ENCODE measurements around the gene PEX7. TPM values are rescaled to one million over a fixed set of nuclear protein-coding genes. Genes with fewer than 3 reads are reported as not detected.
"Not testable (repeated sequence)": the region's sequence is repeated elsewhere in the genome, so short reads cannot be mapped to it uniquely, and the experiment has no call there.

The PEX7 gene
- total and polyA plus RNA-seq, 5 donors, result 6.1 to 10.8 (median 6.9) TPM

DNA sequence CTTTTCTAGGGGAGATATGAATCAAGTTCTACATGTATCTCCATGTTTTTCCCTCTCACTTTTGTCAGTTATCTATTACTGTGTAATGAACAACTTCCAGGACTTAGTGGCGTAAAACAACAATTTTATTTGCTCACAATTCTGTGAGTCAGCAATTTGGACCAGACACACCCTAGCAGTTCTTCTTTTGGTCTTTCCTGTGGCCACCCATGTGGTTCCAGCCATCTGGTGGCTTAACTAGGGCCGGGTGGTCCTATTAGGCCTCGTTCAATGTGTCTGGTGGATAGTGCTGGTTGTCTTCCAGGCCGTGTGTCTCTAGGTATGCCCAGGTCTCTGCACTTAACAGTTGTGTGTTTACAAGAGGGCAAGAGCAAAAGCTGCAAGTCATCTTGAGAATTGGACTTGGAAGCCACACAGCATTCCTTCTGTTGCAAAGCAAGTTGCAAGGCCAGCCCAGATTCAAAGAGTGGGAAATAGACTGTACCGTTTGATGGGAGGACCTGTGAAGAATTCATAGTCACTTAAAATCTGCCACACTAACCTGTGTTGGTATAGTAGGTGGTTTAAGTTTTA lies 78.9 kb downstream of the PEX7 start:
- no peaks in the 10 kb centered on the region for H3K9me3 ChIP-seq (ENCODE audit: control insufficient read depth, low read length)
- H3K27me3 ChIP-seq (ENCODE audit: control insufficient read depth, insufficient read depth), result no peaks in the 10 kb centered on the region
- no peak for DNase-seq
- H3K4me3 ChIP-seq (ENCODE audit: low read length), result no peak overlapping the region
- ATAC-seq, result no peak
- intact Hi-C loops (cut with DNase I), result no loop called here
- no peak overlapping the region for H3K27ac ChIP-seq (ENCODE audit: low read length)
- WGBS, result 94% methylated on average over 5 of the region's 5 CpGs
- peaks cover 2% of the 10 kb centered on the region for H3K4me1 ChIP-seq (ENCODE audit: control insufficient read depth, insufficient read depth, low read length)

DNA sequence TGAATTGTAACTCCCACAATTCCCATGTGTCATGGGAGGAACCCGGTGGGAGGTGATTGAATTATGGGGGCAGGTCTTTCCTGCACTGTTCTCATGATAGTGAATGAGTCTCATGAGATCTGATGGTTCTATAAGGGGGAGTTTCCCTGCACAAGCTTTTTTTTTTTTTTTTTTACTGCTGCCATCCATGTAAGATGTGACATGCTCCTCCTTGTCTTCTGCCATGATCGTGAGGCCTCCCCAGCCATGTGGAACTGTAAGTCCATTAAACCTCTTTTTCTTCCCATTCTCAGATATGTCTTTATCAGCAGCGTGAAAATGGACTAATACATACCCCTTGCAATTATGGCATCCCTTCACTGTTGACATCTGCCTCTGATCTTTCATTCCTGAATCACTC lies 82.1 kb downstream of the PEX7 start:
- not testable (repeated sequence) for DNase-seq
- WGBS, result 91% methylated on average over 3 of the region's 3 CpGs

DNA sequence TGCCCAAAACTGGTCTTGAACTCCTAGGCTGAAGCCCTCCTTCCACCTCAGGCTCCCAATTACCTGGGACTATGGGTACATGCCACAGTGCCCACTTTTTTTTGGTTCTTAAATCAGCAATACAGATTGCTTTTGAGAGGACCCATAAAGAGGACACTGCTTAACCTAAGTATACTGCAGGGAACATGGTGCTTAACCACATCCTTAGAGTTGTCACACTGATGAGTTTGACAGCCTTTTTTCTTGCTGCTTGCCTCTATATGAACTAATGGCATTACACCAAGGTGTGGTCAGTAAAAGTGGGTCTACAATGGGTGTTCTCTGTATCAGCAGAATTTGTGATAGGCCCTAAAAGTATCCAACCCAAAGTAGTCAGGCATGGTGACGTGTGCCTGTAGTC lies 92.6 kb downstream of the PEX7 start:
- Histone ChIP-seq H3K9me3 (ENCODE audit: control insufficient read depth, low read length) (no peaks in the 10 kb centered on the region), H3K4me3 (ENCODE audit: low read length) (no peak overlapping the region), H3K27ac (ENCODE audit: low read length) (no peak overlapping the region), H3K4me1 (ENCODE audit: control insufficient read depth, insufficient read depth, low read length) (no peaks in the 10 kb centered on the region), H3K27me3 (ENCODE audit: control insufficient read depth, insufficient read depth) (no peaks in the 10 kb centered on the region)
- no peak for DNase-seq
- WGBS, result 96% methylated on average over 1 of the region's 1 CpG
- intact Hi-C loops (cut with DNase I), result no loop called here
- ATAC-seq, result no peak

More for the DNA sequence above, 82.1 kb downstream of the PEX7 start:
- ATAC-seq; H3K27me3 ChIP-seq (ENCODE audit: control insufficient read depth, insufficient read depth); H3K27ac ChIP-seq (ENCODE audit: low read length); H3K9me3 ChIP-seq (ENCODE audit: control insufficient read depth, low read length); H3K4me3 ChIP-seq (ENCODE audit: low read length); H3K4me1 ChIP-seq (ENCODE audit: control insufficient read depth, insufficient read depth, low read length); intact Hi-C loops (cut with DNase I): not testable (repeated sequence)

DNA sequence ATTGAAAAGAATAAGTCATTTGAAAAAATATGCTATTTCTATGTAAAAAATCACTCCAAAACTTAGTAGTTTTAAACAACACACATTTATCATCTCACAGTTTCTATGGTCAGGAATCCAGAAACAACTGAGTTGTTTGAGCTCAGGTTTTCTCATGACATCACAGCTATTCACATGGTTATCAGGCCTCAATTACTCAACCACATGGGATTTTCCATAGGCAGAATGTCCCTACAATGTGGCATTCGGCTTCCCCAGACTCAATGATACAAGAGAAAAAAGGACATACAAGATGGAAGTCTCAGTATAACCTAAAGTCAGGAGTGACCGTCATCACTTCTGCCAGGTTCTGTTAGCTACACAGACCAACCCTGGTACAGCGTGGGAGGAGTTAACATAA lies 96.3 kb downstream of the PEX7 start:
- WGBS, result 83% methylated on average over 3 of the region's 3 CpGs
- no peaks in the 10 kb centered on the region for H3K9me3 ChIP-seq (ENCODE audit: control insufficient read depth, low read length)
- H3K27ac ChIP-seq (ENCODE audit: low read length), result no peak overlapping the region
- intact Hi-C loops (cut with DNase I), result no loop called here
- H3K4me3 ChIP-seq (ENCODE audit: low read length), result no peak overlapping the region
- no peaks in the 10 kb centered on the region for H3K4me1 ChIP-seq (ENCODE audit: control insufficient read depth, insufficient read depth, low read length)
- ATAC-seq (no peak), DNase-seq (no peak)
- H3K27me3 ChIP-seq (ENCODE audit: control insufficient read depth, insufficient read depth), result no peaks in the 10 kb centered on the region

DNA sequence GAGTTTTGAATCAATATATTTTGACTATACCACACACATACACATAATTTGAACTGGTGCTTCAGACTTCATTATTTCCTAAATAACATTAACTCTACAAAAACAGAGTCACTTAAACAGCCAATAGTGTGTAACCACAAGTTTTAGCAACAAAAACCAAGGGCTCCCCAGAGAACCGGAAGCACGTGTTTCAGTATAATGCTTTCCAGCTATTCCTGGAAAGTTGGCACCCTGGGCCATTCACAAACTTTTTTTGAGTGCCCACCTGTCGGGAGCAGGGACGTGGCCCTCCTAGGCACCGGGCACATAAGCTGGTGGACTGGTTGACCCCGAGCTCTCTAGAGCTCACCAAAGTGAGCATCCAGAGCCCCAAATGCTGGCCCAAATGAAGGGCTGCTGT lies 97.8 kb downstream of the PEX7 start:
- Histone ChIP-seq H3K4me3 (ENCODE audit: low read length) (peak overlapping the region; percentile 59), H3K27ac (ENCODE audit: low read length) (no peak overlapping the region), H3K27me3 (ENCODE audit: control insufficient read depth, insufficient read depth) (no peaks in the 10 kb centered on the region), H3K4me1 (ENCODE audit: control insufficient read depth, insufficient read depth, low read length) (no peaks in the 10 kb centered on the region), H3K9me3 (ENCODE audit: control insufficient read depth, low read length) (no peaks in the 10 kb centered on the region)
- intact Hi-C loops (cut with DNase I), result no loop called here
- no peak for ATAC-seq
- peak in 1 of 3 donors; percentile 24 for DNase-seq
- WGBS, result 38% methylated on average over 6 of the region's 6 CpGs

DNA sequence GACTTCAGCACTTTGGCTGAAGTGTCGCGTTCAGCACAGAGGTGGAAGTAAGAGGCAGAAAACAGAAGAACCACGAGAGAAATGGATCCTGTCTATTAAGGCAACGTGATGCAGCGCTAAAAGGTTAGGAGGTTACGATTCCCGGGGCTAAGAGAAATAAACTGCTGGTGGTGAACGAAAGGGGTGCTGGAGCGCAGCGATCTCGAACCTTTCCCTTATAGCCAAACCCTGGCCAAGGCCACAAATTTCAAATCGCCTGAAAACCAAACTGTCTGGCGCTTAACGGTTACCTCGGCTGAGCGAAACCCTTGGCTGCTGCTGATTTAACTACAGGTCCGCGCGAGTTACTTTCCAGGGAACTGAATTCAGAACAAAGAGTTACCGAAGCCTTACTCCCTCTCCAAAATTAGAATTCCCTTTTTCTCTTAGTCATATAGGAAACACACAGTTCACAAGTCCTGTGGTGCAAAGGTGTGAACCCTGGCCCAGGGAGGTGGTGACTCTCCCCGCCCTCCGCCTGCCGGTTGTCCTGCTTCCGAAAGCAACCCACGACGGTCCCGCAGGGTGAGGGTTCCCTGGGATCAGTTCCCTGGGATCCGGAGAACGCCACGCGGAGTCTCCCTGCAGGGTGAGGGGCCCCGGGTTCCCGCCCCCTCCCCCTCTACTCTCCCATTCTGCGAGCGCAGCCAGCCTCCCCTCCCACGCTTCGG lies 98.4 kb downstream of the PEX7 start:
- no peaks in the 10 kb centered on the region for H3K9me3 ChIP-seq (ENCODE audit: control insufficient read depth, low read length)
- no peak overlapping the region for H3K27ac ChIP-seq (ENCODE audit: low read length)
- intact Hi-C loops (cut with DNase I), result no loop called here
- H3K4me3 ChIP-seq (ENCODE audit: low read length), result peak overlapping the region; percentile 59
- H3K4me1 ChIP-seq (ENCODE audit: control insufficient read depth, insufficient read depth, low read length), result no peaks in the 10 kb centered on the region
- DNase-seq (peak; percentile 9 to 56 (median 48)), ATAC-seq (peak in 1 of 2 donors; percentile 38)
- WGBS, result 4% methylated on average over 37 of the region's 37 CpGs
- H3K27me3 ChIP-seq (ENCODE audit: control insufficient read depth, insufficient read depth), result no peaks in the 10 kb centered on the region

DNA sequence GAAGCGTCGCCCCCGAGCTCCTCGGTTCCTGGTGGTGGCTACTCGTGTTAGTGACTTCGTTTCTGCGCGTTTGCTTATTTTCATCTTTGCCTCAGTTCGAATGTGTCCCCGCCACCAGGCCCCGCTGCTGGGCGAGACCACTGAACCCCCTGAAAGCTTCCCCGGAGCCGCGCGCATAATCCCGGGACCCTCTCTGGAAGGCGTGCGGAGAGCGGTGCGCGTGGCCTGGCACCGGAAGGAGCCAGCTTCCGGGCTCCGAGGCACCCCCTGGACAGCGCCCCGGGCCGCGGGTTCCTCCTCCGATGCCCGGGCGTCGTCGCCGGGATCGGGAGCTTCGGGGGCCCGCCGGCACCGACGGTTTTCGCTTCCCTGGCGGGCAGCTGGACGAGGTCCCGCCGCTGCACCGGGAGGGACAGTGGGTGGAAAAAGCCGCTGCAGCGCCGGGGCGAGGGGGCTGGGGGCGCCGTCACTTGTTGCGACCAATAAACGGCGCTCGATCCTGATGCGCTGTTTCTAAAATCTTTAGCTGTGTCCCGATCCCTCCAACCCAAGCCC lies 99.1 kb downstream of the PEX7 start:
- H3K27ac ChIP-seq (ENCODE audit: low read length), result no peak overlapping the region
- under 1% methylated on average over 59 of the region's 59 CpGs for WGBS
- peak overlapping the region; percentile 59 for H3K4me3 ChIP-seq (ENCODE audit: low read length)
- no peaks in the 10 kb centered on the region for H3K9me3 ChIP-seq (ENCODE audit: control insufficient read depth, low read length)
- ATAC-seq (peak; percentile 23 to 46), DNase-seq (peak; percentile 15 to 57 (median 53))
- intact Hi-C loops (cut with DNase I), result no loop called here
- H3K4me1 ChIP-seq (ENCODE audit: control insufficient read depth, insufficient read depth, low read length), result no peaks in the 10 kb centered on the region
- no peaks in the 10 kb centered on the region for H3K27me3 ChIP-seq (ENCODE audit: control insufficient read depth, insufficient read depth)

DNA sequence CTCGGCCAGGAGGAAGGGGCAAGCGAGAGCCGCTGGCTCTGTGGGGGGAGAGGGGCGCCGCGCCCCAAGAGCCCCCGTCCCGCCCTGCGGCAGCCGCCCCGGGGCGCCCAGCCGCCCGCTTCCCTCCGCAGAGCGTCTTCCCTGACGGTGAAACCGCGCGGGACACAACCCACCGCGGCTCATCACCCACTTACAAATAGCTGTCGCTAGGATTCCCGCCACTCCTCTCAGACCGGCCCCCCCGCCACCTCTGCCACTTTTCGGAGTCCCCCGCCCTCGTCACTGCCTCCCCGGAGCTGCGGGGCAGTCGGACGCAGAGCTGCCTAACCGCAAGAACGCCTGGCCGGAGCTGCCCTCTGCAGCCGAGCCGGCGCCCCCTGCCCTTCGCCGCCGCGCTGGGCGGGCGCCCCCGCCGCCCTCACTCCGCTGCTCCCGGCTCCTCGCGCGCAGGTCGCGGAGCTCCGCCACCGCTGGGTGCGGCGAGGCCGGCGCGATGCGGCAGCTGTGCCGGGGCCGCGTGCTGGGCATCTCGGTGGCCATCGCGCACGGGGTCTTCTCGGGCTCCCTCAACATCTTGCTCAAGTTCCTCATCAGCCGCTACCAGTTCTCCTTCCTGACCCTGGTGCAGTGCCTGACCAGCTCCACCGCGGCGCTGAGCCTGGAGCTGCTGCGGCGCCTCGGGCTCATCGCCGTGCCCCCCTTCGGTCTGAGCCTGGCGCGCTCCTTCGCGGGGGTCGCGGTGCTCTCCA lies 99.7 kb downstream of the PEX7 start, which contains the start of gene SLC35D3:
TSS of gene SLC35D3 (plus strand) at position 366 of the 749 bp plus-strand sequence. CDS start at position 494, 128 bp downstream.
- Histone ChIP-seq H3K4me3 (ENCODE audit: low read length) (peak within 1 kb of the TSS; percentile 59), H3K27me3 (ENCODE audit: control insufficient read depth, insufficient read depth) (no peaks in the 10 kb centered on the region), H3K4me1 (ENCODE audit: control insufficient read depth, insufficient read depth, low read length) (no peaks in the 10 kb centered on the region), H3K9me3 (ENCODE audit: control insufficient read depth, low read length) (no peaks in the 10 kb centered on the region), H3K27ac (ENCODE audit: low read length) (no peak within 1 kb of the TSS)
- peak; percentile 10 to 15 for ATAC-seq
- peak; percentile 14 to 62 (median 57) for DNase-seq
- intact Hi-C loops (cut with DNase I), result no loop called here
- WGBS, result under 1% methylated on average over 86 of the region's 86 CpGs

DNA sequence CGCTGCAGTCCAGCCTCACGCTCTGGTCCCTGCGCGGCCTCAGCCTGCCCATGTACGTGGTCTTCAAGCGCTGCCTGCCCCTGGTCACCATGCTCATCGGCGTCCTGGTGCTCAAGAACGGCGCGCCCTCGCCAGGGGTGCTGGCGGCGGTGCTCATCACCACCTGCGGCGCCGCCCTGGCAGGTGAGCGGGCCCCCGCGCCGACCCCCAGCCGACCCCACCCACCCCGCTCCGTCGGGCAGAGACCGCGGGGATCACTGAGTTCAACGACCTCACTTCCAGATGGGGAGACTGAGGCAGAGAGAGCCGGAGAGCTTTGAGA lies 100.3 kb downstream of the PEX7 start:
- intact Hi-C loops (cut with DNase I), result no loop called here
- Histone ChIP-seq H3K9me3 (ENCODE audit: control insufficient read depth, low read length) (no peaks in the 10 kb centered on the region), H3K27ac (ENCODE audit: low read length) (no peak overlapping the region), H3K4me3 (ENCODE audit: low read length) (peak overlapping the region; percentile 59), H3K27me3 (ENCODE audit: control insufficient read depth, insufficient read depth) (no peaks in the 10 kb centered on the region), H3K4me1 (ENCODE audit: control insufficient read depth, insufficient read depth, low read length) (no peaks in the 10 kb centered on the region)
- DNase-seq (no peak), ATAC-seq (no peak)
- 2% methylated on average over 29 of the region's 29 CpGs for WGBS

DNA sequence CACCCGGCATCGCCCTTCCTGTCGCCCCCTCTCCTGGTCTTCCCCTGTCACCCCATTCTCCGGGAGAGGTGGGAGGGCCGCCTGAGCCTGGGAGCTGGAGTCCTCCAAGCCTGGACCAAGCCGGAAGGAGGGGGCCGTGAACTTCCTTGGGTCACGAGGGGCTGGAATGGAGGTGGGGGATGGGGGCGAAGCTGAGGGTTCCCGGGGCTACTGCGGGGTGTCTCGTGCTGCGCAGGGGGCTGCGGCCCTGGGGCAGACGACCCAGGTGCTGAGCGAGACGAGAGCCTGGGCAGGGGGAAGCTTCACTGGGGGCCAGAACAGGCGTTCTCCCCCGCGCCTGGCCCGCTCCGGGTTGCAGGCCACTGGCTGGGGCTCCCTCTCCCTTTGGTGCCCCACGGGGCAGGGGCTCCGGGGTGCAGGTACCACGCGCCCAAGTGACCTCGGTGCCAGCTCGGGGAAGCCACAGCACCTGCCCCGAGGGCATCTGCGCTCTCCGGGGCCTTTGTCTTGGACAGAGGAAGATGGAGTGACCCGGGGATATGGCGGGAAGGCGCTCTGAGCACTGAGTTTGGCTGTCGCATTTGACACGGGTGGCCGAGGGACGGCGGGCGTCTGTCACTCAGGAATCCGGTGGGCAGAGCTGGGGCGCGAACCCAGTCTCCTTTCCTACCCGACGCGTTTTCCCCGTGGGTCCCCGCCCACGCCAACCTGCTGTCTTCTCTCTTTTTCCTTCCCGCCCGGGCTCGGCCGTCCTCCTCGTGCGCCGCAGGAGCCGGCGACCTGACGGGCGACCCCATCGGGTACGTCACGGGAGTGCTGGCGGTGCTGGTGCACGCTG lies 100.9 kb downstream of the PEX7 start:
- Histone ChIP-seq H3K4me3 (ENCODE audit: low read length) (no peak overlapping the region), H3K27me3 (ENCODE audit: control insufficient read depth, insufficient read depth) (no peaks in the 10 kb centered on the region), H3K4me1 (ENCODE audit: control insufficient read depth, insufficient read depth, low read length) (no peaks in the 10 kb centered on the region), H3K9me3 (ENCODE audit: control insufficient read depth, low read length) (no peaks in the 10 kb centered on the region), H3K27ac (ENCODE audit: low read length) (no peak overlapping the region)
- ATAC-seq (no peak), DNase-seq (peak in 1 of 3 donors; percentile 38)
- intact Hi-C loops (cut with DNase I), result no loop called here
- 10% methylated on average over 65 of the region's 65 CpGs for WGBS
